ENCODE data around the gene LRRC23. TPM values are rescaled to one million over a fixed set of nuclear protein-coding genes. Genes with fewer than 3 reads are reported as not detected.

LRRC23 gene
- polyA plus RNA-seq, 2 of the 4 experiments (the other 2 are of a cell fraction): 19.1 to 33.3 TPM

DNA sequence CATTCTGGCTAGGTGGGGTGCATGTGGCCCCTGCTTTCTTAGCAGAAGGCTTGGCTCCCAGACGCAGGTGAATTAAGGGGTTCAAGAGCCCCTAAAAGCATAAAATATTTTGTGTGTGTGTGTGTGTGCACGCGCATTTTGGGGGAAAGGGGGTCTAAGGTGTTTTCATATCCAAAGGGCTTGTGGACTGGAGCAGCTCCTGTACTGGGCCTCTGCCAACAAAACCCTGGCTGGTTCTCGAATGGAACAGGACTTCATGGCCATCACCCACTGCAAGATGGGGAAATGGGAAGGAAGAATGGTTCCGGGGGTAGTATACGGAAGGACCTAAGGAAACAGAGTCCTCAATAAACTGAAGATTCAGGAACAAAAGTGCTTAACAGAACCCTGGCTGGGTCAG lies 19.2 kb downstream of the LRRC23 start:
- FAIRE-seq: no peak
- no peak for DNase-seq (ENCODE audit: low read depth in 1 of 2, low spot score in 1 of 2)
- CTCF ChIA-PET: interaction anchor here (0.5 to 18.2 kb wide), 26 partner anchors 10 to 571 kb away, joined by 3 to 370 read pairs (median 4); partner anchors contain the start of genes C12orf57, C1RL, CLSTN3 and ENO2
- no peaks in the 10 kb centered on the region for H3K9me3 ChIP-seq
- peak overlapping the region in 1 of 2 experiments; percentile 100; a peak in 3 of 6 replicates for H3K27ac ChIP-seq
- H3K4me1 ChIP-seq: peaks cover 28% of the 10 kb centered on the region
- 62% methylated on average over 6 of the region's 6 CpGs for WGBS (ENCODE audit: missing lambda C conversion rate)
- peak overlapping the region; percentile 82; the same call in 2 of the 3 replicates for H3K4me2 ChIP-seq
- POLR2A ChIA-PET: interaction anchor here (0.9 to 4.1 kb wide), 3 partner anchors 10 to 20 kb away, joined by 3 to 44 read pairs (median 41); partner anchors contain the start of genes C12orf57 and RNU7-1
- no peak for TF ChIP-seq HEYL (CRISPR knock-in tag; IDR thresholded peaks at IDR 0.05)
- TF ChIP-seq TP53 (CRISPR knock-in tag; IDR thresholded peaks at IDR 0.05): no peak
- no peak overlapping the region for H3K4me3 ChIP-seq
- ATAC-seq: no peak

DNA sequence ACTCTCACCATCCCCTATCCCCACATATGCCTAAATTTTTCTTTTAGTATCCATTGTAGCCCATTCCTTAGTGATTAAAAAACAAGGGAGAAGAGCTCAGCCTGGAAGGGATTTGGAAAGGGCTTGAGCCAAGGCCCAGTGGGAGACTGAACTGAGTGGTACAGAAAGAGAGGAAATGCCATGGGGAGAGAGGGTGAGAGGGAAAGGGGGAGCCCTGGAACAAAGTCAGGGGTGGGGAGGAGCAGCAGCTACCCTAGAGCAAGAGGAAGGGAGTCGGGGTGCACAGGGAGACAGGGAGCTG lies 20.6 kb downstream of the LRRC23 start:
- H3K4me3 ChIP-seq: no peak overlapping the region
- TF ChIP-seq TP53 (CRISPR knock-in tag; IDR thresholded peaks at IDR 0.05): 0 out of 2 replicates have a peak, but pooled peaks have one; percentile 31
- TF ChIP-seq POLR2AphosphoS2 (conservative IDR thresholded peaks at IDR 0.05; ENCODE audit: low read length): no peak
- TF ChIP-seq CBX2 (IDR thresholded peaks at IDR 0.05; ENCODE audit: borderline replicate concordance, low read depth): no peak
- peak overlapping the region; percentile 99 to 100 for H3K27ac ChIP-seq
- peaks cover 39% of the 10 kb centered on the region for H3K4me1 ChIP-seq
- ChIA-PET POLR2A (interaction anchor here (0.5 to 4.1 kb wide), 12 partner anchors 11 to 58 kb away, joined by 3 to 44 read pairs (median 10); partner anchors contain the start of genes C12orf57, RNU7-1, SPSB2 and TPI1), CTCF (interaction anchor here (0.9 to 18.2 kb wide), 16 partner anchors 11 to 184 kb away, joined by 3 to 370 read pairs (median 10); partner anchors contain the start of genes C12orf57, C1RL, ENO2 and LRRC23)
- H3K4me2 ChIP-seq: peak overlapping the region; percentile 82
- ATAC-seq (no peak; a peak in 2 of 6 replicates), DNase-seq (ENCODE audit: low read depth in 1 of 2, low spot score in 1 of 2) (no peak), FAIRE-seq (no peak)
- no peaks in the 10 kb centered on the region for H3K9me3 ChIP-seq
- 7% methylated on average over 1 of the region's 1 CpG for WGBS (ENCODE audit: missing lambda C conversion rate)

DNA sequence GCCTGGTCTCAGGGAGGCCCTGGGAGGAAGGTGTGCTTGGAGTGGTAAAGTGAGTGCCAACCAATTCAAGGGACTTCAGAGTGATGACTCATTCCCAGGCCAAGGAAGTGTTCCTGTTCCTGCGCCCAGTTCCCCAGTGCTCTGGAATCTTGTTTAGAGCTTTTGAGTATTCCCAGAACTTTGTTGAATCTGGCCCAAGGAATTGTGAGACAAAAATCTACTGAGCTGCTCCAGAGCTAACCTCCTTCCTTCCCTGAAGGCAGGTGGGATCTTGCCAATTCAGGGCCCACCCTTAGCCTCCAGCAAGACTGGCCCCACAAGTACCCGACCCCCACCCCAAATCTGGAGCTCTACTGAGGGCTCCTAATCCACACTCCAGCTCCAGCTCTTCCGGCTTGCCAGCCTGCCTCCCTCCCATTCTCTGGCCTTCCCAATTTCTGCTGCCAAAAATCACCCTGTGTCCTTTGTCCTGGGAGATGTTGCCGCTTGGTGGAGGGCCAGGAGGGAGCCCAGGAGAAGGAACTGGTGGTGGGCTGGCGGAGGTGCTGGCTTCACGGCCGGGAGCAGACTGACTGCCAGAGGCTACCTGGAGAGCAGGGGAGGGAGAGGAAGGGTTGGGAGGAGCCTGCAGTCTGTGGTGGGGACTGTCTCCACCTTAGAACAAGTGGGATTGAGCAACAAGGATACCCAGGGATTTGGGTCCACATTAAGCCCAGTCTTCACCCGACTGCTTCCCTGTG lies 21.1 kb downstream of the LRRC23 start:
- DNase-seq (ENCODE audit: low read depth in 1 of 2, low spot score in 1 of 2): peak; percentile 90 to 91
- H3K27ac ChIP-seq: peak overlapping the region; percentile 99 to 100
- TF ChIP-seq GATA3 (IDR thresholded peaks at IDR 0.05; ENCODE audit: borderline replicate concordance): no peak
- TF ChIP-seq EHMT2 (IDR thresholded peaks at IDR 0.05; ENCODE audit: low read depth): no peak
- no peak for TF ChIP-seq RARB (CRISPR knock-in tag; IDR thresholded peaks at IDR 0.05)
- TF ChIP-seq, protein P1, sequence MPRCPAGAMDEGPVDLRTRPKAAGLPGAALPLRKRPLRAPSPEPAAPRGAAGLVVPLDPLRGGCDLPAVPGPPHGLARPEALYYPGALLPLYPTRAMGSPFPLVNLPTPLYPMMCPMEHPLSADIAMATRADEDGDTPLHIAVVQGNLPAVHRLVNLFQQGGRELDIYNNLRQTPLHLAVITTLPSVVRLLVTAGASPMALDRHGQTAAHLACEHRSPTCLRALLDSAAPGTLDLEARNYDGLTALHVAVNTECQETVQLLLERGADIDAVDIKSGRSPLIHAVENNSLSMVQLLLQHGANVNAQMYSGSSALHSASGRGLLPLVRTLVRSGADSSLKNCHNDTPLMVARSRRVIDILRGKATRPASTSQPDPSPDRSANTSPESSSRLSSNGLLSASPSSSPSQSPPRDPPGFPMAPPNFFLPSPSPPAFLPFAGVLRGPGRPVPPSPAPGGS (IDR thresholded peaks at IDR 0.05): no peak
- TF ChIP-seq HEYL (CRISPR knock-in tag; IDR thresholded peaks at IDR 0.05): no peak
- peak; percentile 62 for TF ChIP-seq FOSL2 (IDR thresholded peaks at IDR 0.05)
- TF ChIP-seq FOSL2 (CRISPR knock-in tag; IDR thresholded peaks at IDR 0.05): peak; percentile 96
- TF ChIP-seq JUNB (IDR thresholded peaks at IDR 0.05): peak; percentile 31
- TF ChIP-seq, protein P2, sequence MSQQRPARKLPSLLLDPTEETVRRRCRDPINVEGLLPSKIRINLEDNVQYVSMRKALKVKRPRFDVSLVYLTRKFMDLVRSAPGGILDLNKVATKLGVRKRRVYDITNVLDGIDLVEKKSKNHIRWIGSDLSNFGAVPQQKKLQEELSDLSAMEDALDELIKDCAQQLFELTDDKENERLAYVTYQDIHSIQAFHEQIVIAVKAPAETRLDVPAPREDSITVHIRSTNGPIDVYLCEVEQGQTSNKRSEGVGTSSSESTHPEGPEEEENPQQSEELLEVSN (IDR thresholded peaks at IDR 0.05; ENCODE audit: borderline replicate concordance, low read depth): 0 out of 2 replicates have a peak, but pooled peaks have one; percentile 17
- TF ChIP-seq, protein P3, sequence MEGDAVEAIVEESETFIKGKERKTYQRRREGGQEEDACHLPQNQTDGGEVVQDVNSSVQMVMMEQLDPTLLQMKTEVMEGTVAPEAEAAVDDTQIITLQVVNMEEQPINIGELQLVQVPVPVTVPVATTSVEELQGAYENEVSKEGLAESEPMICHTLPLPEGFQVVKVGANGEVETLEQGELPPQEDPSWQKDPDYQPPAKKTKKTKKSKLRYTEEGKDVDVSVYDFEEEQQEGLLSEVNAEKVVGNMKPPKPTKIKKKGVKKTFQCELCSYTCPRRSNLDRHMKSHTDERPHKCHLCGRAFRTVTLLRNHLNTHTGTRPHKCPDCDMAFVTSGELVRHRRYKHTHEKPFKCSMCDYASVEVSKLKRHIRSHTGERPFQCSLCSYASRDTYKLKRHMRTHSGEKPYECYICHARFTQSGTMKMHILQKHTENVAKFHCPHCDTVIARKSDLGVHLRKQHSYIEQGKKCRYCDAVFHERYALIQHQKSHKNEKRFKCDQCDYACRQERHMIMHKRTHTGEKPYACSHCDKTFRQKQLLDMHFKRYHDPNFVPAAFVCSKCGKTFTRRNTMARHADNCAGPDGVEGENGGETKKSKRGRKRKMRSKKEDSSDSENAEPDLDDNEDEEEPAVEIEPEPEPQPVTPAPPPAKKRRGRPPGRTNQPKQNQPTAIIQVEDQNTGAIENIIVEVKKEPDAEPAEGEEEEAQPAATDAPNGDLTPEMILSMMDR (IDR thresholded peaks at IDR 0.05): no peak
- TF ChIP-seq KDM5A (IDR thresholded peaks at IDR 0.05): no peak
- TF ChIP-seq, protein P4, sequence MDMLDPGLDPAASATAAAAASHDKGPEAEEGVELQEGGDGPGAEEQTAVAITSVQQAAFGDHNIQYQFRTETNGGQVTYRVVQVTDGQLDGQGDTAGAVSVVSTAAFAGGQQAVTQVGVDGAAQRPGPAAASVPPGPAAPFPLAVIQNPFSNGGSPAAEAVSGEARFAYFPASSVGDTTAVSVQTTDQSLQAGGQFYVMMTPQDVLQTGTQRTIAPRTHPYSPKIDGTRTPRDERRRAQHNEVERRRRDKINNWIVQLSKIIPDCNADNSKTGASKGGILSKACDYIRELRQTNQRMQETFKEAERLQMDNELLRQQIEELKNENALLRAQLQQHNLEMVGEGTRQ (IDR thresholded peaks at IDR 0.05): no peak
- TF ChIP-seq, protein P5, sequence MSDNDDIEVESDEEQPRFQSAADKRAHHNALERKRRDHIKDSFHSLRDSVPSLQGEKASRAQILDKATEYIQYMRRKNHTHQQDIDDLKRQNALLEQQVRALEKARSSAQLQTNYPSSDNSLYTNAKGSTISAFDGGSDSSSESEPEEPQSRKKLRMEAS (IDR thresholded peaks at IDR 0.05): 0 out of 2 replicates have a peak, but pooled peaks have one; percentile 29
- no peak for TF ChIP-seq FOSB (CRISPR knock-in tag; IDR thresholded peaks at IDR 0.05)
- TF ChIP-seq, protein P6, sequence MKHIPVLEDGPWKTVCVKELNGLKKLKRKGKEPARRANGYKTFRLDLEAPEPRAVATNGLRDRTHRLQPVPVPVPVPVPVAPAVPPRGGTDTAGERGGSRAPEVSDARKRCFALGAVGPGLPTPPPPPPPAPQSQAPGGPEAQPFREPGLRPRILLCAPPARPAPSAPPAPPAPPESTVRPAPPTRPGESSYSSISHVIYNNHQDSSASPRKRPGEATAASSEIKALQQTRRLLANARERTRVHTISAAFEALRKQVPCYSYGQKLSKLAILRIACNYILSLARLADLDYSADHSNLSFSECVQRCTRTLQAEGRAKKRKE (CRISPR knock-in tag; IDR thresholded peaks at IDR 0.05; ENCODE audit: low read depth): no peak
- peak; percentile 27 for TF ChIP-seq POLR2A (IDR thresholded peaks at IDR 0.05; ENCODE audit: low read length)
- peak; percentile 40 to 78; a peak in 4 of 5 replicates for TF ChIP-seq JUN (IDR thresholded peaks at IDR 0.05)
- TF ChIP-seq, protein P7, sequence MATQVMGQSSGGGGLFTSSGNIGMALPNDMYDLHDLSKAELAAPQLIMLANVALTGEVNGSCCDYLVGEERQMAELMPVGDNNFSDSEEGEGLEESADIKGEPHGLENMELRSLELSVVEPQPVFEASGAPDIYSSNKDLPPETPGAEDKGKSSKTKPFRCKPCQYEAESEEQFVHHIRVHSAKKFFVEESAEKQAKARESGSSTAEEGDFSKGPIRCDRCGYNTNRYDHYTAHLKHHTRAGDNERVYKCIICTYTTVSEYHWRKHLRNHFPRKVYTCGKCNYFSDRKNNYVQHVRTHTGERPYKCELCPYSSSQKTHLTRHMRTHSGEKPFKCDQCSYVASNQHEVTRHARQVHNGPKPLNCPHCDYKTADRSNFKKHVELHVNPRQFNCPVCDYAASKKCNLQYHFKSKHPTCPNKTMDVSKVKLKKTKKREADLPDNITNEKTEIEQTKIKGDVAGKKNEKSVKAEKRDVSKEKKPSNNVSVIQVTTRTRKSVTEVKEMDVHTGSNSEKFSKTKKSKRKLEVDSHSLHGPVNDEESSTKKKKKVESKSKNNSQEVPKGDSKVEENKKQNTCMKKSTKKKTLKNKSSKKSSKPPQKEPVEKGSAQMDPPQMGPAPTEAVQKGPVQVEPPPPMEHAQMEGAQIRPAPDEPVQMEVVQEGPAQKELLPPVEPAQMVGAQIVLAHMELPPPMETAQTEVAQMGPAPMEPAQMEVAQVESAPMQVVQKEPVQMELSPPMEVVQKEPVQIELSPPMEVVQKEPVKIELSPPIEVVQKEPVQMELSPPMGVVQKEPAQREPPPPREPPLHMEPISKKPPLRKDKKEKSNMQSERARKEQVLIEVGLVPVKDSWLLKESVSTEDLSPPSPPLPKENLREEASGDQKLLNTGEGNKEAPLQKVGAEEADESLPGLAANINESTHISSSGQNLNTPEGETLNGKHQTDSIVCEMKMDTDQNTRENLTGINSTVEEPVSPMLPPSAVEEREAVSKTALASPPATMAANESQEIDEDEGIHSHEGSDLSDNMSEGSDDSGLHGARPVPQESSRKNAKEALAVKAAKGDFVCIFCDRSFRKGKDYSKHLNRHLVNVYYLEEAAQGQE (IDR thresholded peaks at IDR 0.05): no peak
- no peak for TF ChIP-seq TP53 (CRISPR knock-in tag; IDR thresholded peaks at IDR 0.05)
- peak; percentile 50 to 78 for TF ChIP-seq CEBPB (IDR thresholded peaks at IDR 0.05)
- ChIA-PET CTCF (interaction anchor here (0.9 to 18.2 kb wide), 14 partner anchors 12 to 183 kb away, joined by 3 to 370 read pairs (median 17); partner anchors contain the start of genes C12orf57, C1RL, ENO2 and LRRC23), POLR2A (interaction anchor here (0.5 to 4.1 kb wide), 12 partner anchors 11 to 58 kb away, joined by 3 to 44 read pairs (median 10); partner anchors contain the start of genes C12orf57, RNU7-1, SPSB2 and TPI1)
- peak overlapping the region; percentile 82 for H3K4me2 ChIP-seq
- 1% methylated on average over 8 of the region's 8 CpGs for WGBS (ENCODE audit: missing lambda C conversion rate)
- peak; percentile 84 for FAIRE-seq
- peak; percentile 67 to 78 for ATAC-seq
- peak overlapping the region; percentile 31 for H3K4me3 ChIP-seq
- no peaks in the 10 kb centered on the region for H3K9me3 ChIP-seq
- H3K4me1 ChIP-seq: peaks cover 42% of the 10 kb centered on the region

Data from A549 (cell line).